ENCODE measurements around the gene PPFIA2.

The PPFIA2 gene

GRCh38 chr12:81542065-81543010, 216.8 kb downstream of the PPFIA2 start:
- no peak for DNase-seq

DNA sequence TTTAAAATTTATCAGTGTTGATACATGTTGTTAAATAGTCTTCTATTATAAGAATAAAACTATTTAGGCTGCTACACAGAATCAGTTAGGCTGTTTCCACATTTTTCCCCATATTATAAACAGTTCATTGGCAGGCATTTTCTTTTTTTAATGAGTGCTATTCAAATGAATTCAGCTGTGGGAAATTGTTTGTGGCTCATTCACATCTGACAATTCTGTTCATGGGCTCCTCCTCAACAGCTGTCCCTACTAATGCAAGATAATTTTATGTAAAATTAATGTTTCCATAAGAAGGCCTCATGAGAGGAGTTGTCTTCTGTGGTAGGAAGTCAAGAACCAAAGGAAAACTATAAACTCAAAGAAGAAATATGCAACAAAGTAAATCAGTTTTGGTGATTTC, 218.0 kb downstream of the PPFIA2 start:
- no peak for DNase-seq

- DNase-seq: no peak
Observed at GRCh38 chr12:81539279-81539678, 219.9 kb downstream of the PPFIA2 start.

- no peak for DNase-seq
Observed at GRCh38 chr12:81533054-81533453, 226.1 kb downstream of the PPFIA2 start.

- DNase-seq: no peak
Observed at GRCh38 chr12:81530352-81530751, 228.8 kb downstream of the PPFIA2 start.

- no peak for DNase-seq
Observed at GRCh38 chr12:81520064-81520945, 238.8 kb downstream of the PPFIA2 start.

- no peak for DNase-seq
Observed at GRCh38 chr12:81518638-81519037, 240.5 kb downstream of the PPFIA2 start.

DNA sequence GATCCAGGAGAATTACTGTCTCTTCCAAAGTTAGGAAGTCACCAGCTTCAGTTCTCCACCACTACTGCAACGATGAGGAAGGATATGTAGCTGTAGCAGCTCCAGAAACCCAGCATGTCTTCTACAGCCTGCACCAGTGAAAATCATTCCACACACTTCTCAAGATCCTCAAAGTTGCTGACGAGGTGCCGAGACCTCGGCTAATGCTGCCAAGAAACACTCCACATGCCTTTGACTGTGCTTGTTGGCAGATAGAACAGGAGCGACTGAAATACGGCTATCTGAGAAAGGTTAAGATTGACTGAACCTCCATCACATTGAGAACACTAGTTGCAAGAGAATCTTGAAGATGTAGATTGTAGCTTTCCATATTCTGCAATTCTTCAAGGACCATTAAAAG, 241.9 kb downstream of the PPFIA2 start:
- no peak for DNase-seq

DNA sequence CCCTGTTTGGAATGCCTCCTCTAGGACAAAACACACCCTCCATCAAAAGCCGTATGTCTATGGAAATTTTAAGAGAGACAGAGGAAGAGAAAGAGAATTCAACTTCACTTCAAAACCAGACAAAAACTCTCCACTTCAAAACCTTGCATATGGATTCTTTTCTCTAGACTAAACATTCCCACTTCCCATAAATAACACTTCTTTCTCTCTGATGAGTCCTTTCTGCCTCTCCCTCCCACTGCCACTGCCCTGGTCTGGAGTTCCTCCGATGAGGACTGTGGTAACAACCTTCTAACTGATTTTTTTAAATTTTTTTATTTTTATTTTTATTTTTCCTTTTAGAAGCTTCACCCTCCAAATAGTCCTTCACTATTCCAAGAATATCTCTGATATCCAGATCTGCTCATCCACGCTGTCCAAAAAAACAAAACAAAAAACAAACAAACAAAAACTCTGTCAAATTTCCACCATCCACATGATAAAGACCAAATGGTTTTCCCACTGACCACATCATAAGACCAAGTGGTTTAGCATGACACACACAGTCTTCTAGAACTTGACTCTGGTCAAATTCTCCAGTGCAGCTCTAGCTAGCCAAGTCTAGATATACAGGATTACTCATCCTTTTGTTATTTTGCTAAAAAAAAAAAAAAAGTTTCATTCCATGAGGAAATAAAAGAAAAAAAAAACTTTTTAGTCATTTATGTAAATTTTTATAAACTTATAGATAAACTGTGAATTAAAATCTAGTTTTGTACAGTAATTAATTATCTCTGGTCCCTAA, 256.0 kb downstream of the PPFIA2 start:
- no peak for DNase-seq

- DNase-seq: no peak
Observed at GRCh38 chr12:81500788-81501187, 258.4 kb downstream of the PPFIA2 start.

- DNase-seq: no peak
Observed at GRCh38 chr12:81499809-81500208, 259.3 kb downstream of the PPFIA2 start.

DNA sequence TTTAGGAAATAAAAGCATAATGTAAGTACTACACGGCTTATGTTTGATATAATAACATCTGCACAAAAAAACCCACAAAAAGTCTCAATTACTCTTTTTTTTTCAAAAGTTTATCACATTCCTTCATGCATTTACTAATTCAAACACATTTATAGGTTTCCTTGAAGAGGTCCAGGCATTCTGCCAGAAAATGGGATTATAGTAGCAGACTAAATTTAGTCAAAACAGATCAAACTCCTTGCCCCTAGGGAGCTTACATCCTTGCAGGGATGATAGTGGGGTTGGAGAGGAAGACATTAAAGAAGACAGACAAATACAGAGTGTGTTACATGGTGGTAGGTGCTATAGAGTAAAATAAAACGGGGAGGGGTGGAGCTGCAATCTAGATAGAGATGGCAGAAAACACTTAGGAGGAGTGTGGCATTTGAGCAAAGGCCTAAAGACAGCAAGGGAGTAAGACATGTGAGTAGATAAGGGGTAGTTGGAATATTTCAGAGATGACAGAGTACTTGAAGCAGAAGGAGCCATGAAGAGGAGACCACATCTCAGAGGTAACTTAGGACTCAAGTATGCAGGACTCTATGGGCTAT, 266.9 kb downstream of the PPFIA2 start:
- no peak for DNase-seq

- DNase-seq: no peak
Observed at GRCh38 chr12:81472934-81473333, 286.2 kb downstream of the PPFIA2 start.

- no peak for DNase-seq
Observed at GRCh38 chr12:81470923-81471322, 288.2 kb downstream of the PPFIA2 start.

GRCh38 chr12:81468206-81468605, 290.9 kb downstream of the PPFIA2 start:
- no peak for DNase-seq

DNA sequence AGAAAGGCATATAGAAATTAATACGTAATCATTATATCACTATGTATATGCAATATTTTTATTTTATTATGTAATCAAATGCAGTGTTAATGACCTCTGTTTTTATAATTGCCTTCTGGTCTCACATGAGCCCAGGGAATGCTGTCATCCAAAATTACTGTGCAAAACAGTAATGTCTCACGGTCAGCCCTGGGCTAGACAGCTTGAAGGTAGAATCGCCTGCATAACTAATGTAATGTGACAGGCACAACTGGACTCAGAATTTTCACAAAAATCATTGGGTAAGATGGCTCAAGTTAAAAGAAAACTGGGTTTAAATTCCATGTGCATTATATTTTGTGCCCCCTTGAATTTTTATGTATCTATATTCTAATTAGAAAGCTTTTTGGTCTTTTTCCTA, 293.3 kb downstream of the PPFIA2 start:
- no peak for DNase-seq

GRCh38 chr12:81465191-81465590, 294.0 kb downstream of the PPFIA2 start:
- no peak for DNase-seq

- DNase-seq: no peak
Observed at GRCh38 chr12:81461163-81461562, 298.0 kb downstream of the PPFIA2 start.

DNA sequence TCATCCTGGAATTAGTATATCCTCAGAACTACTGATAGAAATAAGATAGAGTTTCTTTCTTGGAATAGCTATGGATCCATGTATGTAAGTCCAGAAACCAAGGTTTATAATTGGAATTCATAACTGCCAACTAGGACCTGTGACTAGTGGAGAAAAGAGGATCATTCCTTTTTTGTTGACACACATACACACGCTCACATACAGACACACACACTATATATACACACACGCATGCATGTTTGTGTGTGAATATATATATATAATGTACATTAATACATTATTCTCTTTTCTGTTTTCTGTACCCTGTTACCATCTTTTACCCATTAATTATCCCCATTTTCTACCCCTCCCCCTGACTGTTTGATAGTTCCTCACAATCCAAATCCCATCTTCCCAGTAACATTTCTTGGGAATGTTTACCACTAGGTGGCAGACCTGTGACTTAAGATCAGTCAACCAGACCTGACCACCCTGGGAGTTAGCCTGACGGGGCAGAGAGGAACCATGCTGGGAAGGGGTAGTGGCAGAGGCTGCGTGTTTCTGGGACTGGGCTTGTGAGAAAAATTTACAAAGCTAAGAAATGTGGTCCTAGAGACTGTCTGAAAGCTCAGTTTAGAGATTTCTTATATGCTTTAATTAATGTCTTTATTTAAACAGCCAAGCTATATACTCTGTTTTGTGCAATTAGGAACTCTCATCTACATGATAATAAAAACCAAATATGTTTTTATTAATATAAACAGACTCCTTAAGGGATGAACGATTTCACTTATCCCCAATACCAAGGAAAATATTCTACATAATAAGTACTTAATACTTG, 308.0 kb downstream of the PPFIA2 start:
- no peak for DNase-seq

GRCh38 chr12:81441629-81442028, 317.5 kb downstream of the PPFIA2 start:
- DNase-seq: no peak

DNA sequence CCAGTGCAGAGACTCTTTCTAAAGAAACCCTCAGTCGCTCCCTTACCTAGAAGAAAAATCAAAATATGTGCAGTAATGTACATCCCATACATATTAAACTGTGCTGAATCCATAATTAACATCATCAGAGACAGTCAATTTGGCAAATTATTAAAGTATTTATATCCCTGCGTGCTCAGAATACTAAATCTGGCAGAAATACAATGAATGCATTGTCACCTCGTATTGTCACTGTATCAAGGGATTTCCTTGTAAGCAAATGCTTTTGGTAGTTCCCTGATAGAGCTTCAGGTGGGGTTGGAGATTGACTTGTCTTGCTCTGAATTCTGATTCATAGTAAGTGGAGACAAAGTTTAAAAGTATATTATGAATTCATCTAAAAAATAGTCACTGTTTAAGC, 319.1 kb downstream of the PPFIA2 start:
- no peak for DNase-seq

DNA sequence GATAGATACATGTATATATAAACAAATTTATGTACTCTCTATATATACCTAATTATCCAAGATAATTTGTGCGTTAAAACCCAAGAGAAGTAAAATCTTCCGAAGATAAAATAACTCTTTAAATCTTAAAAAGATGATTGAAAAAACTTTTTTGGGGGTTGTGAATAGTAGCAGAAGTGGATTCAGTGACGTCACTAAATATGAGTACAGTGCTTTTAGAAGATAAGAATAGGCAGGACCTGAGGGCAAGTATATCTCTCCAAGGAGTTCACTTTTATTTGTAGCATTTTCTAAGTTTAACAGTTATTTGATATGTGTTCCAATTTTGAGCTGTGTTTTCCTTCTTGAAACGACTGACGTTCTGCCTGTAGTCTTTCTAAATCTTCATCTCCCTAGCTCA, 319.8 kb downstream of the PPFIA2 start:
- DNase-seq: no peak

Measured in activated gamma-delta T cell treated with Interleukin-2 at 50 U/mL for 16 hours (primary cell).